ENCODE measurements around the gene HS1BP3.

The HS1BP3 gene, protein sequence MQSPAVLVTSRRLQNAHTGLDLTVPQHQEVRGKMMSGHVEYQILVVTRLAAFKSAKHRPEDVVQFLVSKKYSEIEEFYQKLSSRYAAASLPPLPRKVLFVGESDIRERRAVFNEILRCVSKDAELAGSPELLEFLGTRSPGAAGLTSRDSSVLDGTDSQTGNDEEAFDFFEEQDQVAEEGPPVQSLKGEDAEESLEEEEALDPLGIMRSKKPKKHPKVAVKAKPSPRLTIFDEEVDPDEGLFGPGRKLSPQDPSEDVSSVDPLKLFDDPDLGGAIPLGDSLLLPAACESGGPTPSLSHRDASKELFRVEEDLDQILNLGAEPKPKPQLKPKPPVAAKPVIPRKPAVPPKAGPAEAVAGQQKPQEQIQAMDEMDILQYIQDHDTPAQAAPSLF

GRCh38 chr2:20650877-20651730, at the start of gene HS1BP3:
Gene HS1BP3, minus strand, starts transcription at chr2:20651098. Its CDS starts 35 bp downstream, at chr2:20651063.
- peak within 1 kb of the TSS; percentile 70 for H3K4me3 ChIP-seq (ENCODE audit: low read depth, low read length)
- TF ChIP-seq CTCF (IDR thresholded peaks at IDR 0.05; ENCODE audit: borderline replicate concordance, insufficient read depth, low read depth, low read length), result peak; percentile 98

DNA sequence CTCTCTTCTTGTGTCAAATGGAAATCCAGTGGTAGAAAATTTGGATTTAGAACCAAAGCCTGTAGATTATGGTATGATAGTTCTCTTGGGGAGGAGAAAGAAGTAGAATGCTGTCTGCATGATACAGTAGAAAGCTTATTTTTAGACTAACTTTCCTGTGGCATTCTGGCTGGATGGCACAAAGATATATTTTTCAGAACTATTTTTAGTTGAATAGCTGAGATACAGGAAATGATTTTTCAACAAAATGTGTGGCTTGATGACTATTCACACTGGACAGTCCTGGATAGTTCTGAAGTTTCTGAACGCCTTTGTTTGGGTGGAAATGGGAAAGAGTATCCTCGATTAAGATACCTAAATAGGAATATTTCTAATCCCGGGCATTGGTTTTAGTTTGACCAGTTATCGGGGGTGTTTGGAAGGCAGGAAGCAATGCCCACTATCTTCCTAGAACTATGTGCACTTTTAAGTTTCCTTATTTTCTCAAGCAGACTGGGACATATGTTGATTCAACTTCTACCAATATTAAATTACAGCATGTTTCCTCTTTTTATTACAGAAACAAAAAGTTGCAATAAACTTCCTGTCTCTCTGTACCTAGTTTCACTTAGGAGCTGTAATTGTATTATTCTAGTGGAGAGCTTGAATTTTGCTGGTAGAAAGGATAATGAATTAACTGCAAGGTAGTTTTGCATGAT, 48.2 kb upstream of the HS1BP3 start:
- no peak overlapping the region for H3K4me3 ChIP-seq (ENCODE audit: low read depth, low read length)
- TF ChIP-seq CTCF (IDR thresholded peaks at IDR 0.05; ENCODE audit: borderline replicate concordance, insufficient read depth, low read depth, low read length), result no peak

- no peak overlapping the region for H3K4me3 ChIP-seq (ENCODE audit: low read depth, low read length)
- TF ChIP-seq CTCF (IDR thresholded peaks at IDR 0.05; ENCODE audit: borderline replicate concordance, insufficient read depth, low read depth, low read length), result no peak
These were observed 46.5 kb upstream of the HS1BP3 start for GRCh38 chr2:20697322-20697934.

GRCh38 chr2:20696366-20696765, 45.5 kb upstream of the HS1BP3 start:
- TF ChIP-seq CTCF (IDR thresholded peaks at IDR 0.05; ENCODE audit: borderline replicate concordance, insufficient read depth, low read depth, low read length), result no peak

DNA sequence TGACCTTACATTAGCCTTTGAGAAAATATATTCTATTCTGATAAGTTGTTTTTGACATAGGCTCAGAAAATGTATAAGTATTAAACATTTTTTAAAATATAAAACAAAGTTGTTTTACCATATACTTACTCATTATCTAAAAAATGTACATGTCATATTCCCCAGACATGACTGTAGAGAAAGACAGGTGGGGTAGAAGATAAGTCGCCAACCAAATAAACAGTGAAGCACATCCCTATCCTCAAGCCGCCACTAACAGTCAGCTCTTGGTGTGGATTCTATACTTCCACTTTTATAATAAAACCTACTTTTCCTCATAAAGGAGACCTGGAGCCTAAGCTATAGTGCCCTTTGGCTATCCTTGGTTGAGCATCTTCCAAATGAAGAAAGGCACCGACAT, 42.4 kb upstream of the HS1BP3 start:
- no peak for TF ChIP-seq CTCF (IDR thresholded peaks at IDR 0.05; ENCODE audit: borderline replicate concordance, insufficient read depth, low read depth, low read length)
- no peak overlapping the region for H3K4me3 ChIP-seq (ENCODE audit: low read depth, low read length)

More at GRCh38 chr2:20696366-20696765, 45.5 kb upstream of the HS1BP3 start:
- no peak overlapping the region for H3K4me3 ChIP-seq (ENCODE audit: low read depth, low read length)

DNA sequence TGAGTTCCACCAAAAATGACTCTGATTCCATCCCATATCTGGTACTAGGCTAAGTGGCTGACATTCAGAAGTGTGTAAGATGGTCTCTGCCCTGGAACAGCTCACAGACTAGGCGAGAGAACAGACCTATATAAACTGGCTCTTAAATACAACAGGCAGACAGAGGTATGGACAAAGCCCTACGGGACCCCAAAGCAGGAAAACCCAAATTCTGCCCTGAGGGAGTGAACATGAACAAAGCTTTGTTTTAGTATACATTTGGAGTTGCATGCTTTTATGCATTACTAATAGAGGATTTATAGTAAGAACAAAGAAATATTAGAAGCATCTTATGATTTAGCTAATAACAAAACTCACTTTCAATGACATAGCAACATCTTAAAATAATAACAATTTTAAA, 41.2 kb upstream of the HS1BP3 start:
- no peak for TF ChIP-seq CTCF (IDR thresholded peaks at IDR 0.05; ENCODE audit: borderline replicate concordance, insufficient read depth, low read depth, low read length)

More for the DNA sequence above, 41.2 kb upstream of the HS1BP3 start:
- no peak overlapping the region for H3K4me3 ChIP-seq (ENCODE audit: low read depth, low read length)
